Measurements from ENCODE around the gene FAM20C. TPM values are rescaled to one million over a fixed set of nuclear protein-coding genes. Genes with fewer than 3 reads are reported as not detected.

The FAM20C gene
- total RNA-seq, 4 donors from 2014 or later = 3.8 to 28.8 (median 16.4) TPM

DNA sequence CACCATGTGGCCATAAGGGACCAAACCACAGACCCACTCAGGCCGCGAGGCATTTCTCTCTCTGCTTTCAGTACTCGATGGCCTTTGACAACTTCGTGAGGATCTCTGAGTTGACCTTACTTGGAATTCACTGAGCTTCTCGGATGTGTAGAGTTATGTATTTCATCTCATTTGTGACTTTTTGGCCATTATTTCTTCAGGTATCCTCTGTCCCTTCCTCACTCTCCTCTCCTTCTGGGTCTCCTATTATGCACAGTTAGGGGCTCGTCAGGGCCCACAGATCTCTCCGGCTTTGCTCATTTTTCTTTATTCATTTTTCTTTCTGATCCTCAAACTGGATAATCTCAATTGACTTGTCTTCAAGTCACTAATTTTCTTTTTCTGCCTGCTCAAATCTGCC, 81.0 kb downstream of the FAM20C start:
- TF ChIP-seq, protein P1, sequence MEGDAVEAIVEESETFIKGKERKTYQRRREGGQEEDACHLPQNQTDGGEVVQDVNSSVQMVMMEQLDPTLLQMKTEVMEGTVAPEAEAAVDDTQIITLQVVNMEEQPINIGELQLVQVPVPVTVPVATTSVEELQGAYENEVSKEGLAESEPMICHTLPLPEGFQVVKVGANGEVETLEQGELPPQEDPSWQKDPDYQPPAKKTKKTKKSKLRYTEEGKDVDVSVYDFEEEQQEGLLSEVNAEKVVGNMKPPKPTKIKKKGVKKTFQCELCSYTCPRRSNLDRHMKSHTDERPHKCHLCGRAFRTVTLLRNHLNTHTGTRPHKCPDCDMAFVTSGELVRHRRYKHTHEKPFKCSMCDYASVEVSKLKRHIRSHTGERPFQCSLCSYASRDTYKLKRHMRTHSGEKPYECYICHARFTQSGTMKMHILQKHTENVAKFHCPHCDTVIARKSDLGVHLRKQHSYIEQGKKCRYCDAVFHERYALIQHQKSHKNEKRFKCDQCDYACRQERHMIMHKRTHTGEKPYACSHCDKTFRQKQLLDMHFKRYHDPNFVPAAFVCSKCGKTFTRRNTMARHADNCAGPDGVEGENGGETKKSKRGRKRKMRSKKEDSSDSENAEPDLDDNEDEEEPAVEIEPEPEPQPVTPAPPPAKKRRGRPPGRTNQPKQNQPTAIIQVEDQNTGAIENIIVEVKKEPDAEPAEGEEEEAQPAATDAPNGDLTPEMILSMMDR (IDR thresholded peaks at IDR 0.05) = no peak
- no peak for TF ChIP-seq POLR2A (IDR thresholded peaks at IDR 0.05)
- H3K4me3 ChIP-seq = no peak overlapping the region
- DNase-seq = no peak
- no peaks in the 10 kb centered on the region for H3K4me1 ChIP-seq
- peaks cover 0 to 11% of the 10 kb centered on the region in 2 donors for H3K9me3 ChIP-seq
- intact Hi-C loops (cut with DNase I; ENCODE audit: low total_unique reads) = no loop called here
- H3K27me3 ChIP-seq = no peaks in the 10 kb centered on the region
- H3K36me3 ChIP-seq = no peaks in the 10 kb centered on the region
- no peak overlapping the region for H3K27ac ChIP-seq

DNA sequence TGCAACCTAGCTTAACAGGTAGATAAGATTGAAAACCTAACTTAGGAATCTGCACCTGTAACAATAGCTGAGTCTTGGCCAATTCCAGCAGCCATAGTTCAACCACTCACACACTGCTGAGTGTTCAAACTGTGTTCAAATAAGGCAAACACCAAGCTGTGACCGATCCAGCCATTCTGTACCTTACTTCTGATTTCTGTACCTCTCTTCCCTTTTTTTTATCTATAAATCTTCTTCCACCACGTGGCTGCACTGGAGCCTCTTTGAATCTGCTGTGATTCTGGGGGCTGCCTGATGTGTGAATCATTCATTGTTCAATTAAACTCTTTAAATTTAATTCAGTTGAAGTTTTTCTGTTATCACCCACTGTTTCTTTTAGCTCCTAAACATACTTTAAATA, 81.9 kb downstream of the FAM20C start:
- no peaks in the 10 kb centered on the region for H3K4me1 ChIP-seq
- no peak for TF ChIP-seq POLR2A (IDR thresholded peaks at IDR 0.05)
- H3K27me3 ChIP-seq = no peaks in the 10 kb centered on the region
- peaks cover 0 to 11% of the 10 kb centered on the region in 2 donors for H3K9me3 ChIP-seq
- intact Hi-C loops (cut with DNase I; ENCODE audit: low total_unique reads) = no loop called here
- no peak overlapping the region for H3K27ac ChIP-seq
- no peak overlapping the region for H3K4me3 ChIP-seq
- H3K36me3 ChIP-seq = no peaks in the 10 kb centered on the region
- DNase-seq = no peak

DNA sequence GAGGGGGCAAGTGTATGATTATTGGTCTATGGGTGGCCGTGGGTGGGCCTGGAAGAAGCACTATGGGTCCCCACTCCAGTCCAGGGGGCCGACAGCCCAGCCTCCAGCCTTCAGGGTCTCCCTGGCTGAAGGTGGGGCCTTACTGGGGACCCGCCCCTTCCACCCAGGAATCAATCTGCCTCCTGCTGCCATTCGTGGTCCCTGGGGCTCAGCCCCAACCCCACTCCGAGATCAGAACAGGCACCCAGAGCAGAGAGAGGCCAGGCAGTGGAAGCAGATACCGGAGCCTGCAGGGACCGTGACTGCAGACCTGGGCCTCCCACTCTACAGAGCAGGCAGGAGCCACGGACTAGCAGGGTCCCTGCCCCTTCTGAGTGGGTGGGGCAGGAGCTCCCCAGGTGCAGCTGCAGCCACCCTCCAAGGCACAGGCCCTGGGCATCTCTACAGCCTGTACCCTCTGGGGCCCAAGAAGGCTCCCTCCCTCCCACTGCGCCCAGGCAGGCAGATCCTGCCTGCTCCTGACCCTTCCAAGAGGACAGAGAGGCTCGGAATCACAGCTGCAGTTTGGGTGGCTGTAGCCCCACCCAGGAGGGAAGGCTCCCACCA, 84.0 kb downstream of the FAM20C start:
- Histone ChIP-seq H3K9me3 (peaks cover 0 to 11% of the 10 kb centered on the region in 2 donors), H3K36me3 (no peaks in the 10 kb centered on the region), H3K4me3 (no peak overlapping the region), H3K27me3 (no peaks in the 10 kb centered on the region), H3K27ac (no peak overlapping the region), H3K4me1 (no peaks in the 10 kb centered on the region)
- TF ChIP-seq, protein P1 (IDR thresholded peaks at IDR 0.05) = no peak
- TF ChIP-seq POLR2A (IDR thresholded peaks at IDR 0.05) = no peak
- intact Hi-C loops (cut with DNase I; ENCODE audit: low total_unique reads) = no loop called here
- no peak for DNase-seq

DNA sequence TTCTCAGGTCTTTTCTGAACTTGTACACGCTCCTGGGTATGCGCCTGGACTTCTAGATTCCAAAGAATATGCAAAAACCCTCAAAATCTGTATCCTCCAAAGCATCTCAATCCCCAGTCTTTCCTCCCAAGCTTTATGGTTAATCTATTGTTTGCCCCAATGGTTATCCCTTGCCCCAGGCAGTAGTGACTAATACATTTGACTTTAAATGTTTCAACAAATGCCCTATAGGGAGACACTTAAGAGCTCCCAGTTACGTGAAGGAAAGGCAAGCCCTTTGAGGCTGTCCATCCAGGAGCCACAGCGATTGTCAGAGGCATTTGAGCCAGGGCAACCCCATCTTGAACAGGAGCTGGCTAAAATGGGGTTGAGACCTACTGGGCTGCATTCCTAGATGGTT, 84.9 kb downstream of the FAM20C start:
- intact Hi-C loops (cut with DNase I; ENCODE audit: low total_unique reads) = no loop called here

DNA sequence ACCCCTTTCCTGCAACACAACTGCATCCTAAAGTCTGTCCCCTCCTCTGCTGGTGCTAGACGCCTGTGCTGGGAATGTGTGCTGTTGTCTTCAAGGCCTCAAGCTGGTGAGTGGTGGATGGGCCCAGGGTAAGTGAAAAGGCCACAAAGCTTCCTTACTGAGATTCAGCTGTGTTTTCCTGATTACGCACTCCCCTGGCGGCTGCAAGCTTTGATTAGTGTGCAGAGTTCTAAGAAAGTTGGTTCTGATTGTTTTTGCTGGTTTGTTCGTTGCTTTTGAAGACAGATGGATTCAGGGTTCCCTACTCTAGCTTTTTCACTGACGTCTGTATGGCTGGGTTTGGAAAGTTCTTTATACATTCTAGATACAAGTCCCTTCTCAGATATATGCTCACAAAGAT, 85.7 kb downstream of the FAM20C start:
- H3K9me3 ChIP-seq = peaks cover 0 to 9% of the 10 kb centered on the region in 2 donors
- DNase-seq = no peak
- no peaks in the 10 kb centered on the region for H3K27me3 ChIP-seq
- TF ChIP-seq POLR2A (IDR thresholded peaks at IDR 0.05) = no peak
- TF ChIP-seq, protein P1 (IDR thresholded peaks at IDR 0.05) = no peak
- no peak overlapping the region for H3K27ac ChIP-seq
- H3K36me3 ChIP-seq = no peaks in the 10 kb centered on the region
- no peaks in the 10 kb centered on the region for H3K4me1 ChIP-seq
- intact Hi-C loops (cut with DNase I; ENCODE audit: low total_unique reads) = no loop called here
- H3K4me3 ChIP-seq = no peak overlapping the region

More for the DNA sequence above, 84.9 kb downstream of the FAM20C start:
- Histone ChIP-seq H3K9me3 (peaks cover 0 to 11% of the 10 kb centered on the region in 2 donors), H3K27ac (no peak overlapping the region), H3K27me3 (no peaks in the 10 kb centered on the region), H3K36me3 (no peaks in the 10 kb centered on the region), H3K4me3 (no peak overlapping the region), H3K4me1 (no peaks in the 10 kb centered on the region)
- TF ChIP-seq POLR2A (IDR thresholded peaks at IDR 0.05) = no peak
- TF ChIP-seq, protein P1 (IDR thresholded peaks at IDR 0.05) = no peak
- DNase-seq = no peak

DNA sequence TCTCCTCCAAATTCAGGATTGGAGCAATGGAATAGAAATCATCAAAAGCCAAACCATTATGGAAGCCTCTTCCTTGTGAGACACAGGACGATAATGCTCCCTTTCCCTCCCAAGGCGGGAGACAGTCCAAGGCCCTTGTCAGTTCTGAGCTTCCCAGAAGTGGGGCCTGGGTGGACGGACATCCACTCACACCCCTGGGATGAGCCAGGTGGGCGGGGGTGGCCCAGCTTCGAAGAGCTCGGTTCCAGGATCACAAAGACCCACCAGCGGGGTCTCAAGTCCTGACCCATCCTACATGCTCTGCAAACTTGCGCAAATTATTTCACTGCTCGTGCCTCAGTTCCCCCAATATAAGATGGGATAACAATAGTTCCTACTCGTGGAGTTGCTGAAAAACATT, 87.5 kb downstream of the FAM20C start:
- Histone ChIP-seq H3K4me3 (no peak overlapping the region), H3K4me1 (no peaks in the 10 kb centered on the region), H3K27ac (no peak overlapping the region), H3K27me3 (no peaks in the 10 kb centered on the region), H3K9me3 (no peaks in the 10 kb centered on the region), H3K36me3 (no peaks in the 10 kb centered on the region)
- intact Hi-C loops (cut with DNase I; ENCODE audit: low total_unique reads) = no loop called here
- no peak for DNase-seq
- TF ChIP-seq POLR2A (IDR thresholded peaks at IDR 0.05) = no peak
- TF ChIP-seq, protein P1 (IDR thresholded peaks at IDR 0.05) = no peak
